ENCODE data around the gene PNKD.

The PNKD gene

GRCh38 chr2:218229239-218229638 is 41.1 kb upstream of the PNKD start:
- no peak overlapping the region for H3K4me3 ChIP-seq (ENCODE audit: low read depth, low read length)
- TF ChIP-seq, protein P1, sequence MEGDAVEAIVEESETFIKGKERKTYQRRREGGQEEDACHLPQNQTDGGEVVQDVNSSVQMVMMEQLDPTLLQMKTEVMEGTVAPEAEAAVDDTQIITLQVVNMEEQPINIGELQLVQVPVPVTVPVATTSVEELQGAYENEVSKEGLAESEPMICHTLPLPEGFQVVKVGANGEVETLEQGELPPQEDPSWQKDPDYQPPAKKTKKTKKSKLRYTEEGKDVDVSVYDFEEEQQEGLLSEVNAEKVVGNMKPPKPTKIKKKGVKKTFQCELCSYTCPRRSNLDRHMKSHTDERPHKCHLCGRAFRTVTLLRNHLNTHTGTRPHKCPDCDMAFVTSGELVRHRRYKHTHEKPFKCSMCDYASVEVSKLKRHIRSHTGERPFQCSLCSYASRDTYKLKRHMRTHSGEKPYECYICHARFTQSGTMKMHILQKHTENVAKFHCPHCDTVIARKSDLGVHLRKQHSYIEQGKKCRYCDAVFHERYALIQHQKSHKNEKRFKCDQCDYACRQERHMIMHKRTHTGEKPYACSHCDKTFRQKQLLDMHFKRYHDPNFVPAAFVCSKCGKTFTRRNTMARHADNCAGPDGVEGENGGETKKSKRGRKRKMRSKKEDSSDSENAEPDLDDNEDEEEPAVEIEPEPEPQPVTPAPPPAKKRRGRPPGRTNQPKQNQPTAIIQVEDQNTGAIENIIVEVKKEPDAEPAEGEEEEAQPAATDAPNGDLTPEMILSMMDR (IDR thresholded peaks at IDR 0.05; ENCODE audit: low read depth, low read length) = no peak

- TF ChIP-seq, protein P1 (IDR thresholded peaks at IDR 0.05; ENCODE audit: low read depth, low read length) = no peak
- H3K4me3 ChIP-seq (ENCODE audit: low read depth, low read length) = no peak overlapping the region
Measured at GRCh38 chr2:218229851-218230250, 40.5 kb upstream of the PNKD start.

DNA sequence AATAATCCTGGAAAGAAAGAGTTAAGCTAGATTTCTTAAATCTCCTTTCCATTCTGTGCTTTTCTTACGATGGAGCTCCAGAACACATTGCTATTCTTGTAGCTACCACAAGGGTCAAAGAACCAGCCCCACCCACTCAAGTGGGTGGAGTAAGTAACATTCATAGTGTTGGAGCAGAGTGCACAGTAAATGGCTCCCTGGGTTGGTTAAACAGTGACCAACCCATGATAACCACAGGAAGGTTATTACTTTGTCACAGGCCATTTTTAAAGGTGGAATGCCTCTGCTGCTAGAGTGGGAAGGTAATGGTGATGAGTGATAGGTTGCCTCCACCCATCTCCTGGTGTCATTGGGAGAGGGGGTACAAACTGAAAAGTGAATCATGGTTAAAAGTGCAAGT is 39.4 kb upstream of the PNKD start:
- TF ChIP-seq, protein P1 (IDR thresholded peaks at IDR 0.05; ENCODE audit: low read depth, low read length) = no peak
- H3K4me3 ChIP-seq (ENCODE audit: low read depth, low read length) = no peak overlapping the region

GRCh38 chr2:218233543-218233942 is 36.8 kb upstream of the PNKD start:
- no peak overlapping the region for H3K4me3 ChIP-seq (ENCODE audit: low read depth, low read length)
- TF ChIP-seq, protein P1 (IDR thresholded peaks at IDR 0.05; ENCODE audit: low read depth, low read length) = no peak

GRCh38 chr2:218234521-218234920 is 35.8 kb upstream of the PNKD start:
- no peak overlapping the region for H3K4me3 ChIP-seq (ENCODE audit: low read depth, low read length)

GRCh38 chr2:218235017-218235416 is 35.3 kb upstream of the PNKD start:
- TF ChIP-seq, protein P1 (IDR thresholded peaks at IDR 0.05; ENCODE audit: low read depth, low read length) = no peak
- no peak overlapping the region for H3K4me3 ChIP-seq (ENCODE audit: low read depth, low read length)

More at GRCh38 chr2:218234521-218234920, 35.8 kb upstream of the PNKD start:
- TF ChIP-seq, protein P1 (IDR thresholded peaks at IDR 0.05; ENCODE audit: low read depth, low read length) = no peak

DNA sequence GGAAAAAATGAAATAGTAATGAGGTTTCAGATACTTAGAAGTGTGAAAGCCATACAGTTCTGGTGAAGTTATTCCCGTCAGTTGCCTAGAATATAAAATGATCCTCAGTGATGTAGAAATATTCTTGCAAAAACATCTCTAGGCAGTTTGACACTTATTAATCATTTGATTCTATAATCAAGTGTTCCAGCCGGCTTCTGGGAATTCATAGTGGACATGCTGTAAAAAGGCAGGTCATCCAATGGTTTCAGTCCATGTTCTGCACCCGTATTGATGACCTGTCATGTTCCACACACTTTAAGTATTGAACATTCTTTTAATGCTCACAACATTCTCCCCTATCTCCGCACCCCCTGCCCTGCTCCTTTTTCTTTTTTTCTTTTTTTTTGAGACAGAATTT is 33.5 kb upstream of the PNKD start:
- H3K4me3 ChIP-seq (ENCODE audit: low read depth, low read length) = no peak overlapping the region
- TF ChIP-seq, protein P1 (IDR thresholded peaks at IDR 0.05; ENCODE audit: low read depth, low read length) = no peak
